HepG2 (cell line): Measurements from ENCODE around the gene MVK. TPM values are rescaled to one million over a fixed set of nuclear protein-coding genes. Genes with fewer than 3 reads are reported as not detected.

Source experiments
- KDM3A ChIP-seq: IDR thresholded peaks from 2 replicates; pipeline ENCODE4 v1.6.1; 2018; ENCODE audit warnings: low read depth, missing compliant biosample characterization
- MAF1 ChIP-seq: sonication (generic); formaldehyde crosslinking; IDR thresholded peaks from 2 replicates; pipeline ENCODE4 v1.5.0; 2020; ENCODE audit warnings: missing genetic modification reagents, borderline replicate concordance
- MED1 ChIP-seq: sonication (generic); formaldehyde crosslinking; IDR thresholded peaks from 2 replicates; pipeline ENCODE4 v1.4.0; 2020; ENCODE audit warnings: missing genetic modification reagents
- NPAS2 ChIP-seq: sonication (generic); formaldehyde crosslinking; IDR thresholded peaks from 2 replicates; pipeline ENCODE4 v1.8.0; 2022; ENCODE audit warnings: mild to moderate bottlenecking, missing genetic modification reagents, borderline replicate concordance
- SIX4 ChIP-seq: sonication (generic); formaldehyde crosslinking; IDR thresholded peaks from 2 replicates; pipeline ENCODE4 v1.4.0; 2020; ENCODE audit warnings: missing genetic modification reagents
- ZBTB20 ChIP-seq: sonication (generic); formaldehyde crosslinking; IDR thresholded peaks from 2 replicates; pipeline ENCODE4 v1.8.1; 2023; ENCODE audit warnings: missing genetic modification reagents, low read depth, mild to moderate bottlenecking, borderline replicate concordance
- ZBTB7A ChIP-seq: sonication (generic); formaldehyde crosslinking; IDR thresholded peaks from 2 replicates; pipeline ENCODE4 v1.8.0; 2022; ENCODE audit warnings: mild to moderate bottlenecking, missing genetic modification reagents
- ZFP1 ChIP-seq: IDR thresholded peaks from 2 replicates; pipeline ENCODE4 v1.6.1; 2016
- ZNF264 ChIP-seq: sonication (generic); formaldehyde crosslinking; IDR thresholded peaks from 2 replicates; pipeline ENCODE4 v1.4.0; 2020; ENCODE audit warnings: missing genetic modification reagents
- ZSCAN25 ChIP-seq: sonication (generic); formaldehyde crosslinking; IDR thresholded peaks from 2 replicates; pipeline ENCODE4 v1.8.0; 2022; ENCODE audit warnings: mild to moderate bottlenecking, missing genetic modification reagents
- polyA plus RNA-seq, 8 experiments: library from polyadenylated mRNA; depleted of rRNA in 3 of 8; stranded (reverse) in 7 of 8; unstranded in 1 of 8; fragments of >200 nt; fragmentation: Illumina TruSeq in 4 of 8; extraction: Trizol in 4 of 8; gene quantifications; 2 replicates each; pipeline versions ENCODE4 v1.2.1 to v1.2.3, GENCODE V29; 2011 to 2016; ENCODE audit warnings: low read depth in 4 of 8, missing spikeins in 1 of 8, mixed read lengths in 1 of 8; ENCODE audit not compliant: insufficient read depth in 1 of 8
- total RNA-seq, 5 experiments: library from RNA; depleted of rRNA; stranded (reverse); fragments of >200 nt; fragmentation: Illumina TruSeq; extraction: Trizol; gene quantifications; 2 replicates each; pipeline ENCODE4 v1.2.3, GENCODE V29; 2016; ENCODE audit warnings: low read depth in 1 of 5
- TF ChIP-seq, protein P1 (sequence below): sonication (generic); formaldehyde crosslinking; IDR thresholded peaks from 2 replicates; pipeline ENCODE4 v1.5.0; 2020; ENCODE audit warnings: mild to moderate bottlenecking, missing genetic modification reagents
- TF ChIP-seq, protein P2 (sequence below): sonication (generic); formaldehyde crosslinking; IDR thresholded peaks from 2 replicates; pipeline ENCODE4 v1.4.0; 2020; ENCODE audit warnings: mild to moderate bottlenecking, low read depth, missing genetic modification reagents
- TF ChIP-seq, protein P3 (sequence below): sonication (generic); formaldehyde crosslinking; IDR thresholded peaks from 2 replicates; pipeline ENCODE4 v1.4.0; 2020; ENCODE audit warnings: missing genetic modification reagents, borderline replicate concordance
- TF ChIP-seq, protein P4 (sequence below): sonication (generic); formaldehyde crosslinking; IDR thresholded peaks from 2 replicates; pipeline ENCODE4 v1.4.0; 2020; ENCODE audit warnings: missing genetic modification reagents
- TF ChIP-seq, protein P5 (sequence below): sonication (generic); formaldehyde crosslinking; IDR thresholded peaks from 2 replicates; pipeline ENCODE4 v1.5.0; 2020; ENCODE audit warnings: missing genetic modification reagents
- TF ChIP-seq, protein P6 (sequence below): sonication (generic); formaldehyde crosslinking; IDR thresholded peaks from 2 replicates; pipeline ENCODE4 v1.8.0; 2022; ENCODE audit warnings: missing genetic modification reagents, mild to moderate bottlenecking, inconsistent platforms, borderline replicate concordance

Gene MVK
- total and polyA plus RNA-seq, 2 of the 13 experiments (the other 11 are each of a cell fraction or from before 2014, with no cell fraction given): 11.6 to 66.9 TPM

DNA sequence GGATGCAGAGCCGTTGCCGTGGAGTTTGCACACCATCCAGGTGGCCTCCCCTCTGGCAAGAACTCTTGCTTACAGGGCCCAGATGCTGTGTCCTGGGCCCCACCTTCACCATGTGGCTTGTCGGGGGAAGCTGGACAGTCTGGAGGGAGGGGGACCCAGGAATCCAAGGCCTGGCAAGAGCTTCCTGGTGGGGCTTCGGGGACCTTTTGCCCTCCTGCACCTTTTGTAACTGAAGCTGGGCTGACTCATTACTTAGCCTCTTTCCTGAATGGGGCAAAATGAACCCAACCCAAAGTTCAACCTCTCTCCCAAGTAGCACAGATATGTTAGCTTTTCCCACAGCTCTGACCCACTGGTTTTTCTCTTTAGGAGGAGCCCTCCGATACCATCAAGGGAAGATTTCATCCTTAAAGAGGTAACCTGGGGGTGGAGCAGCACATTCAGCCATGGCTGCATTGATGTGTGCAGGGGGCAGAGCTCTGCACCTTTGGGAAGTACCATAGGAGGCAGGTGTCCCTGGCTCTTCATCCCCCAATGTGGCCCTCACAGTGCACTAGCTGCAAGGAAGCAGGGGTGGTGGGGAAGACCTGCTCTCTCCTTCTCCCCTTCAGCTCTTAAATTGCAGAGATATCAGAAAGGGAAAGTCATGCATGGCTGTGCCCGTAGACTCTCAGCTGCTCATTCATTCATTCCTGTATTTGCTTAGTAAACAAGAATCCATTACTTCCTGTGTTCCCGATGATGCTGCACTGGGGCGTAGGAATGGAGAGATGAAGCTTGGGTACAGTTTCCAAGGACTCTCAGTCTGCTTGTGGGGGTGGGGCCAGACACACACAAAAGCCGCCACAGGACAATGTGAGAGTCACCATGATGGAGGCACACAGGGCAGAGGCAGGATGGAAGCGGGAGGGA lies 13.0 kb downstream of the MVK start (continued):
- TF ChIP-seq, protein P1, sequence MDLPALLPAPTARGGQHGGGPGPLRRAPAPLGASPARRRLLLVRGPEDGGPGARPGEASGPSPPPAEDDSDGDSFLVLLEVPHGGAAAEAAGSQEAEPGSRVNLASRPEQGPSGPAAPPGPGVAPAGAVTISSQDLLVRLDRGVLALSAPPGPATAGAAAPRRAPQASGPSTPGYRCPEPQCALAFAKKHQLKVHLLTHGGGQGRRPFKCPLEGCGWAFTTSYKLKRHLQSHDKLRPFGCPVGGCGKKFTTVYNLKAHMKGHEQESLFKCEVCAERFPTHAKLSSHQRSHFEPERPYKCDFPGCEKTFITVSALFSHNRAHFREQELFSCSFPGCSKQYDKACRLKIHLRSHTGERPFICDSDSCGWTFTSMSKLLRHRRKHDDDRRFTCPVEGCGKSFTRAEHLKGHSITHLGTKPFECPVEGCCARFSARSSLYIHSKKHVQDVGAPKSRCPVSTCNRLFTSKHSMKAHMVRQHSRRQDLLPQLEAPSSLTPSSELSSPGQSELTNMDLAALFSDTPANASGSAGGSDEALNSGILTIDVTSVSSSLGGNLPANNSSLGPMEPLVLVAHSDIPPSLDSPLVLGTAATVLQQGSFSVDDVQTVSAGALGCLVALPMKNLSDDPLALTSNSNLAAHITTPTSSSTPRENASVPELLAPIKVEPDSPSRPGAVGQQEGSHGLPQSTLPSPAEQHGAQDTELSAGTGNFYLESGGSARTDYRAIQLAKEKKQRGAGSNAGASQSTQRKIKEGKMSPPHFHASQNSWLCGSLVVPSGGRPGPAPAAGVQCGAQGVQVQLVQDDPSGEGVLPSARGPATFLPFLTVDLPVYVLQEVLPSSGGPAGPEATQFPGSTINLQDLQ (CRISPR knock-in tag): no peak
- TF ChIP-seq ZBTB7A (CRISPR knock-in tag) (no peak), ZBTB20 (CRISPR knock-in tag) (0 out of 2 replicates have a peak, but pooled peaks have one; percentile 36), ZNF264 (CRISPR knock-in tag) (no peak), ZSCAN25 (CRISPR knock-in tag) (no peak), ZFP1 (CRISPR knock-in tag) (no peak), MAF1 (CRISPR knock-in tag) (no peak), SIX4 (no peak), KDM3A (CRISPR knock-in tag) (no peak), MED1 (CRISPR knock-in tag) (0 out of 2 replicates have a peak, but pooled peaks have one; percentile 30), NPAS2 (CRISPR knock-in tag) (no peak)
- TF ChIP-seq, protein P2, sequence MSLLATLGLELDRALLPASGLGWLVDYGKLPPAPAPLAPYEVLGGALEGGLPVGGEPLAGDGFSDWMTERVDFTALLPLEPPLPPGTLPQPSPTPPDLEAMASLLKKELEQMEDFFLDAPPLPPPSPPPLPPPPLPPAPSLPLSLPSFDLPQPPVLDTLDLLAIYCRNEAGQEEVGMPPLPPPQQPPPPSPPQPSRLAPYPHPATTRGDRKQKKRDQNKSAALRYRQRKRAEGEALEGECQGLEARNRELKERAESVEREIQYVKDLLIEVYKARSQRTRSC (CRISPR knock-in tag): no peak
- TF ChIP-seq, protein P3, sequence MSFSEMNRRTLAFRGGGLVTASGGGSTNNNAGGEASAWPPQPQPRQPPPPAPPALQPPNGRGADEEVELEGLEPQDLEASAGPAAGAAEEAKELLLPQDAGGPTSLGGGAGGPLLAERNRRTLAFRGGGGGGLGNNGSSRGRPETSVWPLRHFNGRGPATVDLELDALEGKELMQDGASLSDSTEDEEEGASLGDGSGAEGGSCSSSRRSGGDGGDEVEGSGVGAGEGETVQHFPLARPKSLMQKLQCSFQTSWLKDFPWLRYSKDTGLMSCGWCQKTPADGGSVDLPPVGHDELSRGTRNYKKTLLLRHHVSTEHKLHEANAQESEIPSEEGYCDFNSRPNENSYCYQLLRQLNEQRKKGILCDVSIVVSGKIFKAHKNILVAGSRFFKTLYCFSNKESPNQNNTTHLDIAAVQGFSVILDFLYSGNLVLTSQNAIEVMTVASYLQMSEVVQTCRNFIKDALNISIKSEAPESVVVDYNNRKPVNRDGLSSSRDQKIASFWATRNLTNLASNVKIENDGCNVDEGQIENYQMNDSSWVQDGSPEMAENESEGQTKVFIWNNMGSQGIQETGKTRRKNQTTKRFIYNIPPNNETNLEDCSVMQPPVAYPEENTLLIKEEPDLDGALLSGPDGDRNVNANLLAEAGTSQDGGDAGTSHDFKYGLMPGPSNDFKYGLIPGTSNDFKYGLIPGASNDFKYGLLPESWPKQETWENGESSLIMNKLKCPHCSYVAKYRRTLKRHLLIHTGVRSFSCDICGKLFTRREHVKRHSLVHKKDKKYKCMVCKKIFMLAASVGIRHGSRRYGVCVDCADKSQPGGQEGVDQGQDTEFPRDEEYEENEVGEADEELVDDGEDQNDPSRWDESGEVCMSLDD: peak; percentile 64; the same call in 1 of the 2 replicates
- TF ChIP-seq, protein P4, sequence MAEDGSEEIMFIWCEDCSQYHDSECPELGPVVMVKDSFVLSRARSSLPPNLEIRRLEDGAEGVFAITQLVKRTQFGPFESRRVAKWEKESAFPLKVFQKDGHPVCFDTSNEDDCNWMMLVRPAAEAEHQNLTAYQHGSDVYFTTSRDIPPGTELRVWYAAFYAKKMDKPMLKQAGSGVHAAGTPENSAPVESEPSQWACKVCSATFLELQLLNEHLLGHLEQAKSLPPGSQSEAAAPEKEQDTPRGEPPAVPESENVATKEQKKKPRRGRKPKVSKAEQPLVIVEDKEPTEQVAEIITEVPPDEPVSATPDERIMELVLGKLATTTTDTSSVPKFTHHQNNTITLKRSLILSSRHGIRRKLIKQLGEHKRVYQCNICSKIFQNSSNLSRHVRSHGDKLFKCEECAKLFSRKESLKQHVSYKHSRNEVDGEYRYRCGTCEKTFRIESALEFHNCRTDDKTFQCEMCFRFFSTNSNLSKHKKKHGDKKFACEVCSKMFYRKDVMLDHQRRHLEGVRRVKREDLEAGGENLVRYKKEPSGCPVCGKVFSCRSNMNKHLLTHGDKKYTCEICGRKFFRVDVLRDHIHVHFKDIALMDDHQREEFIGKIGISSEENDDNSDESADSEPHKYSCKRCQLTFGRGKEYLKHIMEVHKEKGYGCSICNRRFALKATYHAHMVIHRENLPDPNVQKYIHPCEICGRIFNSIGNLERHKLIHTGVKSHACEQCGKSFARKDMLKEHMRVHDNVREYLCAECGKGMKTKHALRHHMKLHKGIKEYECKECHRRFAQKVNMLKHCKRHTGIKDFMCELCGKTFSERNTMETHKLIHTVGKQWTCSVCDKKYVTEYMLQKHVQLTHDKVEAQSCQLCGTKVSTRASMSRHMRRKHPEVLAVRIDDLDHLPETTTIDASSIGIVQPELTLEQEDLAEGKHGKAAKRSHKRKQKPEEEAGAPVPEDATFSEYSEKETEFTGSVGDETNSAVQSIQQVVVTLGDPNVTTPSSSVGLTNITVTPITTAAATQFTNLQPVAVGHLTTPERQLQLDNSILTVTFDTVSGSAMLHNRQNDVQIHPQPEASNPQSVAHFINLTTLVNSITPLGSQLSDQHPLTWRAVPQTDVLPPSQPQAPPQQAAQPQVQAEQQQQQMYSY (CRISPR knock-in tag): no peak
- TF ChIP-seq, protein P5, sequence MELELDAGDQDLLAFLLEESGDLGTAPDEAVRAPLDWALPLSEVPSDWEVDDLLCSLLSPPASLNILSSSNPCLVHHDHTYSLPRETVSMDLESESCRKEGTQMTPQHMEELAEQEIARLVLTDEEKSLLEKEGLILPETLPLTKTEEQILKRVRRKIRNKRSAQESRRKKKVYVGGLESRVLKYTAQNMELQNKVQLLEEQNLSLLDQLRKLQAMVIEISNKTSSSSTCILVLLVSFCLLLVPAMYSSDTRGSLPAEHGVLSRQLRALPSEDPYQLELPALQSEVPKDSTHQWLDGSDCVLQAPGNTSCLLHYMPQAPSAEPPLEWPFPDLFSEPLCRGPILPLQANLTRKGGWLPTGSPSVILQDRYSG (CRISPR knock-in tag): no peak
- TF ChIP-seq, protein P6, sequence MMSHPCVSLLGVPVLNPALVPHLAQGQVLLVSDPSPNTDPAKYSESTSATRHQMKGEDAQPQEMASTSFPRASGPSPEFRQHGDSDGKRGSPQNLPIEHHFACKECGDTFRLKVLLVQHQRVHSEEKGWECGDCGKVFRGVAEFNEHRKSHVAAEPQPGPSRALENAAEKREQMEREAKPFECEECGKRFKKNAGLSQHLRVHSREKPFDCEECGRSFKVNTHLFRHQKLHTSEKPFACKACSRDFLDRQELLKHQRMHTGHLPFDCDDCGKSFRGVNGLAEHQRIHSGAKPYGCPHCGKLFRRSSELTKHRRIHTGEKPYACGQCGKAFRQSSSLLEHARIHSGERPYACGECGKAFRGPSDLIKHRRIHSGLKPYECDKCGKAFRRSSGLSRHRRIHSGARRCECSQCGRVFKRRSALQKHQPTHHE (CRISPR knock-in tag): no peak
